GM12878 (cell line): ENCODE results near the gene SNRK. TPM values are rescaled to one million over a fixed set of nuclear protein-coding genes. Genes with fewer than 3 reads are reported as not detected.

Experiments
- BACH1 ChIP-seq: fragments of 450-650 bp; IDR thresholded peaks from 2 replicates; pipeline ENCODE4 v1.6.1; 2017; ENCODE audit warnings: mild to moderate bottlenecking, borderline replicate concordance
- DPF2 ChIP-seq: fragments of 450-650 bp; IDR thresholded peaks from 2 replicates; pipeline ENCODE4 v1.6.1; 2017; ENCODE audit warnings: mild to moderate bottlenecking
- E4F1 ChIP-seq: fragments of 450-650 bp; IDR thresholded peaks from 2 replicates; pipeline ENCODE4 v1.6.1; 2018; ENCODE audit warnings: borderline replicate concordance, mild to moderate bottlenecking; ENCODE audit not compliant: partially characterized antibody
- KAT2A ChIP-seq: conservative IDR thresholded peaks from 2 replicates; pipeline ENCODE4 v1.6.1; 2011; ENCODE audit warnings: low read depth, low read length; ENCODE audit not compliant: control insufficient read depth
- RB1 ChIP-seq: fragments of 450-650 bp; formaldehyde crosslinking; IDR thresholded peaks from 2 replicates; pipeline ENCODE4 v1.6.1; 2017; ENCODE audit warnings: mild to moderate bottlenecking, borderline replicate concordance
- USF1 ChIP-seq: IDR thresholded peaks from 2 replicates; pipeline ENCODE4 v1.6.1; 2011; ENCODE audit warnings: borderline replicate concordance, low read depth, mild to moderate bottlenecking, moderate library complexity, mixed read lengths, low read length; ENCODE audit not compliant: insufficient read depth; ENCODE audit errors: extremely low read length
- ZBTB33 ChIP-seq: fragments of 450-650 bp; IDR thresholded peaks from 2 replicates; pipeline ENCODE4 v1.6.1; 2017; ENCODE audit warnings: mild to moderate bottlenecking
- polyA plus RNA-seq, 11 experiments: library from polyadenylated mRNA; depleted of rRNA in 4 of 11; unstranded in 6 of 11; stranded (reverse) in 5 of 11; fragments of >200 nt; fragmentation: Nextera tagmentation in 4 of 11; fragmentation: Illumina TruSeq in 1 of 11; extraction: Ambion mirVana in 4 of 11; extraction: Trizol in 1 of 11; gene quantifications; 1 replicate in 1 of 11; 2 replicates in 10 of 11; pipeline versions ENCODE4 v1.2.1 to v1.2.3, GENCODE V29; 2011 to 2016; ENCODE audit warnings: inconsistent platforms in 2 of 11, missing spikeins in 2 of 11, low read depth in 1 of 11
- total RNA-seq, 4 experiments: library from RNA; depleted of rRNA in 3 of 4; stranded (reverse); fragments of >200 nt in 3 of 4; fragmentation: Illumina TruSeq in 1 of 4; extraction: Trizol in 1 of 4; gene quantifications; 2 replicates each; pipeline versions ENCODE4 v1.2.1 to v1.2.3, GENCODE V29; 2013 to 2021

The SNRK gene
- total and polyA plus RNA-seq, 10 of the 15 experiments (the other 5 are each of a cell fraction or from before 2014, with no cell fraction given) = 1.6 to 12.1 (median 7.6) TPM

- TF ChIP-seq ZBTB33 = no peak
- no peak for TF ChIP-seq DPF2
- no peak for TF ChIP-seq KAT2A
- TF ChIP-seq BACH1 = no peak
- no peak for TF ChIP-seq USF1
- no peak for TF ChIP-seq E4F1
- no peak for TF ChIP-seq RB1
Observed at GRCh38 chr3:43279532-43279931, 6.8 kb upstream of the SNRK start (continued).
